Measurements from ENCODE around the gene POC1B.
A peak's percentile ranks its signal among the peaks of the same experiment; 100 is the strongest.

Gene POC1B

GRCh38 chr12:89417246-89417977 is 108.4 kb downstream of the POC1B start:
- TF ChIP-seq CTCF (IDR thresholded peaks at IDR 0.05; ENCODE audit: insufficient read depth, low read depth, low read length, missing control alignments) = no peak
- no peak overlapping the region for H3K4me3 ChIP-seq (ENCODE audit: low read length)
- DNase-seq (ENCODE audit: low read depth) = peak; percentile 52

GRCh38 chr12:89416049-89416792 is 109.6 kb downstream of the POC1B start:
- TF ChIP-seq CTCF (IDR thresholded peaks at IDR 0.05; ENCODE audit: insufficient read depth, low read depth, low read length, missing control alignments) = no peak
- DNase-seq (ENCODE audit: low read depth) = no peak
- no peak overlapping the region for H3K4me3 ChIP-seq (ENCODE audit: low read length)

- peak; percentile 28 for DNase-seq (ENCODE audit: low read depth)
- H3K4me3 ChIP-seq (ENCODE audit: low read length) = no peak overlapping the region
- TF ChIP-seq CTCF (IDR thresholded peaks at IDR 0.05; ENCODE audit: insufficient read depth, low read depth, low read length, missing control alignments) = no peak
These were observed 111.0 kb downstream of the POC1B start for GRCh38 chr12:89414851-89415250.

- DNase-seq (ENCODE audit: low read depth) = peak; percentile 21
- TF ChIP-seq CTCF (IDR thresholded peaks at IDR 0.05; ENCODE audit: insufficient read depth, low read depth, low read length, missing control alignments) = no peak
- H3K4me3 ChIP-seq (ENCODE audit: low read length) = no peak overlapping the region
These were observed 111.5 kb downstream of the POC1B start for GRCh38 chr12:89414322-89414721.

- DNase-seq (ENCODE audit: low read depth) = no peak
- H3K4me3 ChIP-seq (ENCODE audit: low read length) = no peak overlapping the region
- TF ChIP-seq CTCF (IDR thresholded peaks at IDR 0.05; ENCODE audit: insufficient read depth, low read depth, low read length, missing control alignments) = no peak
These were observed 112.6 kb downstream of the POC1B start for GRCh38 chr12:89413234-89413633.

GRCh38 chr12:89412665-89413064 is 113.2 kb downstream of the POC1B start:
- no peak overlapping the region for H3K4me3 ChIP-seq (ENCODE audit: low read length)
- DNase-seq (ENCODE audit: low read depth) = no peak

More at GRCh38 chr12:89412665-89413064, 113.2 kb downstream of the POC1B start:
- no peak for TF ChIP-seq CTCF (IDR thresholded peaks at IDR 0.05; ENCODE audit: insufficient read depth, low read depth, low read length, missing control alignments)
